Endothelial cell of umbilical vein (primary cell): ENCODE data around the gene TAF5L. TPM values are rescaled to one million over a fixed set of nuclear protein-coding genes. Genes with fewer than 3 reads are reported as not detected.

Experiments
- BruUV-seq: library from RNA; stranded (reverse); fragments of 400-500 nt; replicated peaks from 2 replicates; lab custom pipeline; 2021; lab: Mats Ljungman, UMichigan
- CTCF ChIA-PET: fragments of 300-600, 350-600 bp; sonication (Branson Sonifier 250); formaldehyde crosslinking; loops from one replicate; lab custom pipeline; 2021; ENCODE audit warnings: antibody characterized with exemption, inconsistent platforms; lab: Charles Lee
- POLR2A ChIA-PET: fragments of 300-600, 350-600 bp; sonication (Branson Sonifier 250); formaldehyde crosslinking; loops from one replicate; lab custom pipeline; 2021; ENCODE audit warnings: antibody characterized with exemption, inconsistent platforms; lab: Charles Lee
- DNase-seq: peaks from one replicate; pipeline ENCODE4 v3.0.0-alpha.2; 2011; ENCODE audit warnings: low read depth, low spot score
- FAIRE-seq: peaks from 2 replicates; lab custom pipeline; 2011; peaks lifted over from hg19 to GRCh38; lab: Jason Lieb, UNC
- H2AFZ ChIP-seq: 2 replicates; pipeline ENCODE4 v1.6.0; 2012; ENCODE audit warnings: low read depth, low read length, control low read depth, inconsistent platforms
- H3K27ac ChIP-seq: 2 replicates; pipeline ENCODE4 v1.5.1; 2011; ENCODE audit warnings: low read depth, mild to moderate bottlenecking, control low read depth, low read length, moderate library complexity; ENCODE audit not compliant: insufficient read depth
- H3K27me3 ChIP-seq, 2 experiments: 2 replicates each; pipeline versions ENCODE4 v1.6.0 to v1.6.1; 2011; ENCODE audit warnings: low read length in 2 of 2, mixed read lengths in 1 of 2; ENCODE audit not compliant: control insufficient read depth in 2 of 2, insufficient read depth in 2 of 2
- H3K36me3 ChIP-seq, 2 experiments: 2 replicates in 1 of 2; 3 replicates in 1 of 2; pipeline ENCODE4 v1.5.1; 2011; ENCODE audit warnings: low read length in 2 of 2, mild to moderate bottlenecking in 1 of 2, moderate library complexity in 1 of 2; ENCODE audit not compliant: control insufficient read depth in 2 of 2, insufficient read depth in 2 of 2; ENCODE audit errors: extremely low read depth in 1 of 2
- H3K4me1 ChIP-seq: 3 replicates; pipeline ENCODE4 v1.5.1; 2011; ENCODE audit warnings: mild to moderate bottlenecking, low read length; ENCODE audit not compliant: control insufficient read depth, insufficient read depth; ENCODE audit errors: extremely low read depth
- H3K4me2 ChIP-seq: 2 replicates; pipeline ENCODE4 v1.6.1; 2011; ENCODE audit warnings: low read length, control low read depth, mixed read lengths; ENCODE audit not compliant: insufficient read depth
- H3K4me3 ChIP-seq, 3 experiments: fragments of 200-600 bp in 1 of 3; sonication (generic), shearing (Covaris generic) in 1 of 3; replicated peaks in 1 of 3; 2 replicates each; pipeline ENCODE4 v1.5.1; 2011 to 2016; ENCODE audit warnings: control low read depth in 3 of 3, low read length in 3 of 3, mild to moderate bottlenecking in 2 of 3, inconsistent platforms in 1 of 3, low read depth in 1 of 3, moderate library complexity in 1 of 3; ENCODE audit not compliant: insufficient read depth in 1 of 3
- H3K79me2 ChIP-seq: 2 replicates; pipeline ENCODE4 v1.6.0; 2012; ENCODE audit warnings: low read length, inconsistent platforms; ENCODE audit not compliant: control insufficient read depth, insufficient read depth
- H3K9ac ChIP-seq: replicated peaks from 2 replicates; pipeline ENCODE3; 2011; ENCODE audit warnings: low read length, control low read depth; ENCODE audit not compliant: insufficient read depth; ENCODE audit errors: extremely low read depth
- H3K9me1 ChIP-seq: replicated peaks from 3 replicates; pipeline ENCODE4 v1.6.0; 2011; ENCODE audit warnings: mild to moderate bottlenecking, low read length; ENCODE audit not compliant: control insufficient read depth, insufficient read depth; ENCODE audit errors: extremely low read depth
- H3K9me3 ChIP-seq: replicated peaks from 2 replicates; pipeline ENCODE4 v1.5.1; 2012; ENCODE audit warnings: low read length, inconsistent platforms; ENCODE audit not compliant: control insufficient read depth, insufficient read depth
- H4K20me1 ChIP-seq: replicated peaks from 2 replicates; pipeline ENCODE3; 2011; ENCODE audit warnings: mild to moderate bottlenecking, low read length; ENCODE audit not compliant: control insufficient read depth, insufficient read depth; ENCODE audit errors: extremely low read depth
- EZH2 ChIP-seq: IDR thresholded peaks from 2 replicates; pipeline ENCODE4 v1.6.1; 2012; ENCODE audit warnings: borderline replicate concordance, low read depth, mild to moderate bottlenecking, moderate library complexity, low read length, inconsistent platforms; ENCODE audit not compliant: severe bottlenecking
- FOS ChIP-seq: IDR thresholded peaks from 2 replicates; pipeline ENCODE4 v1.6.1; 2011; ENCODE audit warnings: mild to moderate bottlenecking, low read length, moderate library complexity, borderline replicate concordance; ENCODE audit not compliant: insufficient read depth
- GATA2 ChIP-seq: IDR thresholded peaks from 2 replicates; pipeline ENCODE4 v1.7.0; 2011; ENCODE audit warnings: low read depth, mild to moderate bottlenecking, moderate library complexity, mixed read lengths, low read length; ENCODE audit not compliant: insufficient read length, insufficient read depth
- JUN ChIP-seq: IDR thresholded peaks from 2 replicates; pipeline ENCODE4 v1.6.1; 2011; ENCODE audit warnings: borderline replicate concordance, low read depth; ENCODE audit not compliant: insufficient read length, insufficient read depth
- MYC ChIP-seq: IDR thresholded peaks from one replicate; pipeline ENCODE4 v1.6.1; 2011; ENCODE audit warnings: mild to moderate bottlenecking, low read depth, low read length
- POLR2A ChIP-seq: IDR thresholded peaks from 2 replicates; pipeline ENCODE4 v1.6.1; 2012; ENCODE audit warnings: low read depth, mild to moderate bottlenecking, control low read depth, low read length
- POLR2AphosphoS5 ChIP-seq: IDR thresholded peaks from 2 replicates; pipeline ENCODE4 v1.6.1; 2012; ENCODE audit warnings: low read depth, mild to moderate bottlenecking, control low read depth, low read length, moderate library complexity; ENCODE audit not compliant: insufficient read depth
- dilution Hi-C: fragments of 300-500 bp; cut with MboI; formaldehyde crosslinking; loops from one replicate; pipeline ENCODE4 v1.15.0; 2019; ENCODE audit warnings: low sequenced_read_pairs; ENCODE audit not compliant: extremely low pct_ligation_motif_present
- intact Hi-C: fragments of 100-400 bp; cut with micrococcal nuclease; formaldehyde crosslinking; loops from one replicate; pipeline ENCODE4 v1.10.0; 2022
- polyA plus RNA-seq, 4 experiments: library from polyadenylated mRNA; depleted of rRNA in 3 of 4; stranded (reverse) in 3 of 4; unstranded in 1 of 4; fragments of >200 nt; gene quantifications; 2 replicates each; pipeline versions ENCODE4 v1.2.1 to v1.2.3, GENCODE V29; 2011 to 2012; ENCODE audit warnings: missing spikeins in 1 of 4
- total RNA-seq: library from RNA; stranded (reverse); gene quantifications from 2 replicates; pipeline ENCODE4 v1.2.3, GENCODE V29; 2021
- TF ChIP-seq, protein P1 (sequence below): IDR thresholded peaks from 2 replicates; pipeline ENCODE4 v1.6.1; 2011; ENCODE audit not compliant: insufficient read depth, insufficient read length
- TF ChIP-seq, protein P2 (sequence below), 2 donors: IDR thresholded peaks; 1 replicate in 1 of 2; 2 replicates in 1 of 2; pipeline ENCODE4 v1.5.1; 2011; ENCODE audit warnings: low read length in 2 of 2, mild to moderate bottlenecking in 2 of 2, moderate library complexity in 2 of 2, control low read depth in 1 of 2, inconsistent platforms in 1 of 2, low read depth in 1 of 2; ENCODE audit not compliant: insufficient read depth in 1 of 2; ENCODE audit errors: extremely low read depth in 1 of 2

Gene TAF5L
- total and polyA plus RNA-seq, 2 donors (not counting 3 experiments of a cell fraction or from before 2014, with no cell fraction given) = 21.1 to 24.8 TPM

DNA sequence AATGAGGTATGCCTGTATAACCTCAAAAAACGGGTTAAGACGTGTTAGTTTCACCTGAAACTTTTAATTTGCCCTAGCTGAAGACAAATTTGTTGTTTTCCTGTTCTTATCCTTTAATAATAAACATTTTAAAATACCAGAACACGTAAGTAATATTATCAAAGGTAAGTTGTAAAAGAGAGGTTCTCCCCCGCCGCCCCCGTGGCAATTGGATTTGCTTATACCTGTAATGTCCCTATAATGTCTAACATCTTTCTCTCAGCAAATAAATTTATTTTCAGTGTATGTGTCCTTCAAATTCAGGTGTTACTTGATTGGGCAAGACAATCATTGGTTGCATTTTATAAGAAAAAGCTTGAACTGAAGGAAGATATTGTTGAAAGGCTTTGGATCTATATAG lies 6.0 kb upstream of the TAF5L start:
- intact Hi-C loops (no loop called here), dilution Hi-C loops (no loop called here)
- DNase-seq = no peak
- Histone ChIP-seq H2AFZ (no peak overlapping the region), H3K27me3 (no peaks in the 10 kb centered on the region), H3K79me2 (peaks cover 51% of the 10 kb centered on the region), H3K4me3 (no peak overlapping the region), H3K36me3 (peaks cover 6 to 18% of the 10 kb centered on the region in 2 experiments), H3K4me1 (peaks cover 7% of the 10 kb centered on the region), H3K4me2 (no peak overlapping the region), H3K9ac (no peak overlapping the region), H3K27ac (no peak overlapping the region), H3K9me1 (no peaks in the 10 kb centered on the region), H3K9me3 (no peaks in the 10 kb centered on the region), H4K20me1 (no peaks in the 10 kb centered on the region)
- ChIA-PET CTCF (interaction anchor here (1.2 to 1.3 kb wide), 2 partner anchors 75 to 589 kb away, joined by 3 to 4 read pairs; no protein-coding TSS in a partner anchor), POLR2A (no interaction called here)
- FAIRE-seq = no peak
- BruUV-seq = no TSS peak
- TF ChIP-seq, protein P1, sequence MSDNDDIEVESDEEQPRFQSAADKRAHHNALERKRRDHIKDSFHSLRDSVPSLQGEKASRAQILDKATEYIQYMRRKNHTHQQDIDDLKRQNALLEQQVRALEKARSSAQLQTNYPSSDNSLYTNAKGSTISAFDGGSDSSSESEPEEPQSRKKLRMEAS = no peak
- TF ChIP-seq EZH2 (no peak), POLR2A (no peak), GATA2 (no peak), FOS (no peak), JUN (no peak), POLR2AphosphoS5 (no peak), MYC (no peak)
- TF ChIP-seq, protein P2, sequence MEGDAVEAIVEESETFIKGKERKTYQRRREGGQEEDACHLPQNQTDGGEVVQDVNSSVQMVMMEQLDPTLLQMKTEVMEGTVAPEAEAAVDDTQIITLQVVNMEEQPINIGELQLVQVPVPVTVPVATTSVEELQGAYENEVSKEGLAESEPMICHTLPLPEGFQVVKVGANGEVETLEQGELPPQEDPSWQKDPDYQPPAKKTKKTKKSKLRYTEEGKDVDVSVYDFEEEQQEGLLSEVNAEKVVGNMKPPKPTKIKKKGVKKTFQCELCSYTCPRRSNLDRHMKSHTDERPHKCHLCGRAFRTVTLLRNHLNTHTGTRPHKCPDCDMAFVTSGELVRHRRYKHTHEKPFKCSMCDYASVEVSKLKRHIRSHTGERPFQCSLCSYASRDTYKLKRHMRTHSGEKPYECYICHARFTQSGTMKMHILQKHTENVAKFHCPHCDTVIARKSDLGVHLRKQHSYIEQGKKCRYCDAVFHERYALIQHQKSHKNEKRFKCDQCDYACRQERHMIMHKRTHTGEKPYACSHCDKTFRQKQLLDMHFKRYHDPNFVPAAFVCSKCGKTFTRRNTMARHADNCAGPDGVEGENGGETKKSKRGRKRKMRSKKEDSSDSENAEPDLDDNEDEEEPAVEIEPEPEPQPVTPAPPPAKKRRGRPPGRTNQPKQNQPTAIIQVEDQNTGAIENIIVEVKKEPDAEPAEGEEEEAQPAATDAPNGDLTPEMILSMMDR (IDR thresholded peaks at IDR 0.05; ENCODE audit: extremely low read depth in 1 of 2, insufficient read depth in 1 of 2, low read depth in 1 of 2, low read length in 2 of 2) = no peak
